B cell (primary cell): ENCODE measurements around the gene DMC1. TPM values are rescaled to one million over a fixed set of nuclear protein-coding genes. Genes with fewer than 3 reads are reported as not detected.

Experiments
- ATAC-seq: fragments of 200-7000 bp; cut with Tn5 transposase; one replicate; pipeline ENCODE4 v1.10.0; 2021; ENCODE audit warnings: low read depth, mild to moderate bottlenecking, moderate number of reproducible peaks, moderate library complexity
- CTCF ChIA-PET: fragments of 350-600 bp; sonication (Branson Sonifier 250); formaldehyde crosslinking; loops from one replicate; lab custom pipeline; 2021; ENCODE audit warnings: antibody characterized with exemption, inconsistent platforms; lab: Charles Lee
- POLR2A ChIA-PET: fragments of 350-600 bp; sonication (Branson Sonifier 250); formaldehyde crosslinking; loops from one replicate; lab custom pipeline; 2021; ENCODE audit warnings: antibody characterized with exemption; lab: Charles Lee
- DNase-seq: peaks from one replicate; pipeline ENCODE4 v3.0.0; 2013
- H2AFZ ChIP-seq: 2 replicates; pipeline ENCODE4 v1.6.1; 2012; ENCODE audit warnings: mild to moderate bottlenecking, low read depth, low read length; ENCODE audit not compliant: insufficient read depth, poor library complexity, severe bottlenecking
- H3K27ac ChIP-seq, 2 donors: 1 replicate in 1 of 2; 2 replicates in 1 of 2; pipeline ENCODE4 v1.5.1; 2012 to 2013; ENCODE audit warnings: low read length in 2 of 2, mild to moderate bottlenecking in 2 of 2, moderate library complexity in 1 of 2
- H3K27me3 ChIP-seq, 4 experiments: fragments of 200-600 bp in 1 of 4; sonication (generic) in 1 of 4; replicated peaks in 1 of 4; 1 replicate in 2 of 4; 2 replicates in 2 of 4; pipeline versions ENCODE4 v1.6.1 to v1.7.0; 2013 to 2016; ENCODE audit warnings: low read length in 3 of 4, mild to moderate bottlenecking in 2 of 4, mixed read lengths in 1 of 4, moderate library complexity in 1 of 4; ENCODE audit not compliant: insufficient read depth in 4 of 4, control insufficient read depth in 3 of 4; ENCODE audit errors: control extremely low read depth in 1 of 4
- H3K36me3 ChIP-seq, 2 experiments: replicated peaks in 1 of 2; 1 replicate in 1 of 2; 2 replicates in 1 of 2; pipeline versions ENCODE4 v1.6.1 to v1.7.1; 2013; ENCODE audit warnings: low read length in 1 of 2; ENCODE audit not compliant: insufficient read depth in 2 of 2, control insufficient read depth in 1 of 2; ENCODE audit errors: control extremely low read depth in 1 of 2, extremely low read depth in 1 of 2
- H3K4me1 ChIP-seq, 2 donors: fragments of 200-600 bp in 1 of 2; sonication (generic) in 1 of 2; 1 replicate in 1 of 2; 2 replicates in 1 of 2; pipeline versions ENCODE4 v1.5.1 to v1.6.1; 2013 to 2017; ENCODE audit warnings: low read length in 2 of 2; ENCODE audit not compliant: control insufficient read depth in 2 of 2, insufficient read depth in 2 of 2
- H3K4me2 ChIP-seq: replicated peaks from 2 replicates; pipeline ENCODE3; 2012; ENCODE audit warnings: mild to moderate bottlenecking, low read depth, low read length; ENCODE audit not compliant: poor library complexity, severe bottlenecking
- H3K4me3 ChIP-seq, 5 experiments: fragments of 200-600 bp in 1 of 5; sonication (generic) in 1 of 5; 1 replicate in 3 of 5; 2 replicates in 2 of 5; pipeline versions ENCODE4 v1.5.1 to v1.7.0; 2011 to 2016; ENCODE audit warnings: low read length in 4 of 5, mild to moderate bottlenecking in 4 of 5, low read depth in 2 of 5, control low read depth in 1 of 5, moderate library complexity in 1 of 5; ENCODE audit not compliant: insufficient read depth in 1 of 5; ENCODE audit errors: control extremely low read depth in 1 of 5, extremely low read depth in 1 of 5
- H3K79me2 ChIP-seq: fragments of 200-600 bp; sonication (generic); one replicate; pipeline ENCODE4 v1.6.0; 2016; ENCODE audit warnings: low read length; ENCODE audit not compliant: control insufficient read depth, insufficient read depth
- H3K9ac ChIP-seq: fragments of 200-600 bp; sonication (generic); 2 replicates; pipeline ENCODE4 v1.6.1; 2017; ENCODE audit warnings: mild to moderate bottlenecking, low read length, moderate library complexity
- H3K9me3 ChIP-seq, 3 donors: one replicate each; pipeline versions ENCODE4 v1.6.1 to v1.7.1; 2013; ENCODE audit warnings: low read length in 2 of 3; ENCODE audit not compliant: control insufficient read depth in 2 of 3, insufficient read depth in 1 of 3; ENCODE audit errors: control extremely low read depth in 1 of 3
- H4K20me1 ChIP-seq: 2 replicates; pipeline ENCODE4 v1.6.0; 2012; ENCODE audit warnings: mild to moderate bottlenecking, low read length; ENCODE audit not compliant: insufficient read depth, control insufficient read depth, poor library complexity, severe bottlenecking
- H3K27ac Mint-ChIP-seq: one replicate; pipeline ENCODE4 v1.8.0; 2021; ENCODE audit warnings: mixed read lengths
- H3K27me3 Mint-ChIP-seq: one replicate; pipeline ENCODE4 v1.8.0; 2021; ENCODE audit warnings: mixed read lengths
- H3K4me1 Mint-ChIP-seq: one replicate; pipeline ENCODE4 v1.8.0; 2021; ENCODE audit warnings: mixed read lengths
- H3K4me3 Mint-ChIP-seq: one replicate; pipeline ENCODE4 v1.8.0; 2021; ENCODE audit warnings: mixed read lengths
- H3K9me3 Mint-ChIP-seq: one replicate; pipeline ENCODE4 v1.8.0; 2022; ENCODE audit warnings: mixed read lengths; ENCODE audit not compliant: insufficient read depth
- EZH2 ChIP-seq: IDR thresholded peaks from 2 replicates; pipeline ENCODE4 v1.6.1; 2012; ENCODE audit warnings: borderline replicate concordance, low read depth, mild to moderate bottlenecking, moderate library complexity, low read length; ENCODE audit not compliant: insufficient read depth, poor library complexity, severe bottlenecking
- WGBS: methylation state at CpG from one replicate; pipeline ENCODE4 v1.1.5; 2013; ENCODE audit warnings: missing lambda C conversion rate; ENCODE audit not compliant: insufficient coverage; 5-methylcytosine and 5-hydroxymethylcytosine counted together
- intact Hi-C: fragments of 100-400 bp; cut with micrococcal nuclease; formaldehyde crosslinking; loops from one replicate; pipeline ENCODE4 v1.10.0; 2022
- polyA plus RNA-seq: library from polyadenylated mRNA; depleted of rRNA; stranded (reverse); fragments of >200 nt; gene quantifications from 2 replicates; pipeline ENCODE4 v1.2.3, GENCODE V29; 2012
- total RNA-seq, 2 donors: library from RNA; stranded (reverse); fragments of 120-200 nt in 1 of 2; gene quantifications; 1 replicate in 1 of 2; 2 replicates in 1 of 2; pipeline versions ENCODE4 v1.2.3 to v1.2.4, GENCODE V29; 2013 to 2022
- TF ChIP-seq, protein P1 (sequence below): fragments of 200-600 bp; IDR thresholded peaks from one replicate; pipeline ENCODE4 v1.8.0; 2022; ENCODE audit warnings: antibody characterized with exemption, mild to moderate bottlenecking

DMC1 gene
- total and polyA plus RNA-seq, 2 donors (not counting 1 experiment from before 2014, with no cell fraction given), result 0.64 TPM; not detected in 1

GRCh38 chr22:38569181-38569971 is 607 bp downstream of the DMC1 start:
- Histone ChIP-seq H3K27ac (peak overlapping the region in 1 of 2 donors; percentile 4), H3K9me3 (no peaks in the 10 kb centered on the region), H4K20me1 (no peaks in the 10 kb centered on the region), H2AFZ (peak overlapping the region; percentile 93), H3K4me2 (peak overlapping the region; percentile 91), H3K79me2 (no peaks in the 10 kb centered on the region), H3K4me1 (peaks cover 14 to 18% of the 10 kb centered on the region in 2 donors), H3K27me3 (no peaks in the 10 kb centered on the region), H3K4me3 (peak overlapping the region; percentile 34 to 65 (median 60)), H3K36me3 (no peaks in the 10 kb centered on the region), H3K9ac (peak overlapping the region; percentile 72)
- ChIA-PET POLR2A (interaction anchor here (0.7 kb wide), 1 partner anchor 87 kb away, joined by 9 read pairs; the partner anchor contains the start of gene CBY1), CTCF (interaction anchor here (1.6 to 5.3 kb wide), 2 partner anchors 62 to 516 kb away, joined by 5 to 89 read pairs; no protein-coding TSS in a partner anchor)
- no peak for ATAC-seq
- Mint-ChIP-seq H3K9me3 (no peaks in the 10 kb centered on the region), H3K27me3 (no peaks in the 10 kb centered on the region), H3K4me3 (peak overlapping the region; percentile 89), H3K27ac (peak overlapping the region; percentile 70), H3K4me1 (peaks cover 14% of the 10 kb centered on the region)
- intact Hi-C loops, result no loop called here
- WGBS, result 35% methylated on average over 29 of the region's 32 CpGs
- DNase-seq, result no peak
- no peak for TF ChIP-seq EZH2
- TF ChIP-seq, protein P1, sequence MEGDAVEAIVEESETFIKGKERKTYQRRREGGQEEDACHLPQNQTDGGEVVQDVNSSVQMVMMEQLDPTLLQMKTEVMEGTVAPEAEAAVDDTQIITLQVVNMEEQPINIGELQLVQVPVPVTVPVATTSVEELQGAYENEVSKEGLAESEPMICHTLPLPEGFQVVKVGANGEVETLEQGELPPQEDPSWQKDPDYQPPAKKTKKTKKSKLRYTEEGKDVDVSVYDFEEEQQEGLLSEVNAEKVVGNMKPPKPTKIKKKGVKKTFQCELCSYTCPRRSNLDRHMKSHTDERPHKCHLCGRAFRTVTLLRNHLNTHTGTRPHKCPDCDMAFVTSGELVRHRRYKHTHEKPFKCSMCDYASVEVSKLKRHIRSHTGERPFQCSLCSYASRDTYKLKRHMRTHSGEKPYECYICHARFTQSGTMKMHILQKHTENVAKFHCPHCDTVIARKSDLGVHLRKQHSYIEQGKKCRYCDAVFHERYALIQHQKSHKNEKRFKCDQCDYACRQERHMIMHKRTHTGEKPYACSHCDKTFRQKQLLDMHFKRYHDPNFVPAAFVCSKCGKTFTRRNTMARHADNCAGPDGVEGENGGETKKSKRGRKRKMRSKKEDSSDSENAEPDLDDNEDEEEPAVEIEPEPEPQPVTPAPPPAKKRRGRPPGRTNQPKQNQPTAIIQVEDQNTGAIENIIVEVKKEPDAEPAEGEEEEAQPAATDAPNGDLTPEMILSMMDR, result no peak
